PC-3 (cell line): Measurements from ENCODE around the gene ASXL2. TPM values are rescaled to one million over a fixed set of nuclear protein-coding genes. Genes with fewer than 3 reads are reported as not detected.
A peak's percentile ranks its signal among the peaks of the same experiment; 100 is the strongest.

Experiments
- ATAC-seq: fragments of 200-7000 bp; cut with Tn5 transposase; 2 replicates; pipeline ENCODE4 v1.9.1; 2020; ENCODE audit warnings: mild to moderate bottlenecking, moderate library complexity
- BruUV-seq: library from RNA; stranded (reverse); fragments of 400-500 nt; replicated peaks from 2 replicates; lab custom pipeline; 2021; lab: Mats Ljungman, UMichigan
- CTCF ChIA-PET: fragments of 300-600 bp; sonication (Branson Sonifier 250); formaldehyde crosslinking; loops from one replicate; lab custom pipeline; 2022; ENCODE audit warnings: antibody characterized with exemption; lab: Charles Lee
- POLR2A ChIA-PET: fragments of 300-600 bp; sonication (Branson Sonifier 250); formaldehyde crosslinking; loops from one replicate; lab custom pipeline; 2022; ENCODE audit warnings: antibody characterized with exemption; ENCODE audit not compliant: unreplicated experiment; lab: Charles Lee
- DNase-seq: peaks from one replicate; pipeline ENCODE4 v3.0.0-alpha.2; 2015
- H2AFZ ChIP-seq: fragments of 300-600 bp; sonication (generic); 2 replicates; pipeline ENCODE4 v1.6.0; 2016; ENCODE audit warnings: antibody characterized with exemption, low read length
- H3F3A ChIP-seq: fragments of 300-600 bp; sonication (generic); one replicate; pipeline ENCODE4 v1.6.0; 2017; ENCODE audit warnings: antibody characterized with exemption, low read length, control low read depth, mild to moderate bottlenecking; ENCODE audit not compliant: unreplicated experiment
- H3K27ac ChIP-seq: fragments of 300-600 bp; sonication (generic); 2 replicates; pipeline ENCODE4 v1.5.1; 2016; ENCODE audit warnings: mild to moderate bottlenecking, low read length
- H3K27me3 ChIP-seq: fragments of 300-600 bp; sonication (generic); 2 replicates; pipeline ENCODE4 v1.6.1; 2016; ENCODE audit warnings: low read length, mixed read lengths
- H3K36me3 ChIP-seq: fragments of 300-600 bp; sonication (generic); 2 replicates; pipeline ENCODE4 v1.6.1; 2016; ENCODE audit warnings: low read depth, mixed run types, low read length, mixed read lengths
- H3K4me1 ChIP-seq: fragments of 300-600 bp; sonication (generic); 2 replicates; pipeline ENCODE4 v1.5.1; 2016; ENCODE audit warnings: low read length; ENCODE audit not compliant: insufficient read depth
- H3K4me2 ChIP-seq: fragments of 300-600 bp; sonication (generic); 2 replicates; pipeline ENCODE4 v1.6.0; 2016; ENCODE audit warnings: low read length
- H3K4me3 ChIP-seq: fragments of 300-600 bp; sonication (generic); 2 replicates; pipeline ENCODE4 v1.5.1; 2016; ENCODE audit warnings: mild to moderate bottlenecking, low read length, mixed read lengths
- H3K79me2 ChIP-seq: fragments of 300-600 bp; sonication (generic); 2 replicates; pipeline ENCODE4 v1.6.1; 2017; ENCODE audit warnings: low read length, mixed read lengths
- H3K9ac ChIP-seq: fragments of 300-600 bp; sonication (generic); 2 replicates; pipeline ENCODE4 v1.6.0; 2016; ENCODE audit warnings: mild to moderate bottlenecking, low read length
- H3K9me2 ChIP-seq: fragments of 300-600 bp; sonication (generic); replicated peaks from 2 replicates; pipeline ENCODE4 v1.6.1; 2016; ENCODE audit warnings: mixed run types, low read length, mixed read lengths
- H3K9me3 ChIP-seq: fragments of 300-600 bp; sonication (generic); 2 replicates; pipeline ENCODE4 v1.6.1; 2016; ENCODE audit warnings: low read length, mixed read lengths
- H4K20me1 ChIP-seq: fragments of 300-600 bp; sonication (generic); 2 replicates; pipeline ENCODE4 v1.6.1; 2016; ENCODE audit warnings: low read length, mixed read lengths
- CTCF ChIP-seq: fragments of 300-600 bp; sonication (generic); conservative IDR thresholded peaks from 2 replicates; pipeline ENCODE4 v1.5.1; 2017; ENCODE audit warnings: antibody characterized with exemption, low read depth, mild to moderate bottlenecking, low read length
- EZH2 ChIP-seq: fragments of 300-600 bp; sonication (generic); IDR thresholded peaks from one replicate; pipeline ENCODE4 v1.6.1; 2017; ENCODE audit warnings: antibody characterized with exemption, mild to moderate bottlenecking, low read length; ENCODE audit not compliant: unreplicated experiment
- EZH2phosphoT487 ChIP-seq: fragments of 300-600 bp; sonication (generic); IDR thresholded peaks from 2 replicates; pipeline ENCODE4 v1.6.1; 2018; ENCODE audit warnings: mild to moderate bottlenecking, antibody characterized with exemption, low read length, borderline replicate concordance
- intact Hi-C: fragments of 100-400 bp; cut with micrococcal nuclease; formaldehyde crosslinking; loops from 2 replicates; pipeline ENCODE4 v1.9.0; 2023
- total RNA-seq: library from RNA; depleted of rRNA; stranded (reverse); fragments of >200 nt; gene quantifications from 2 replicates; pipeline ENCODE4 v1.2.3, GENCODE V29; 2014

The ASXL2 gene
- total RNA-seq, 1 experiment from 2014 or later = 11.5 TPM

- ChIA-PET CTCF (no interaction called here), POLR2A (no interaction called here)
- Histone ChIP-seq H3K27ac (no peak overlapping the region), H3K9me3 (no peaks in the 10 kb centered on the region), H3F3A (no peaks in the 10 kb centered on the region), H3K27me3 (no peaks in the 10 kb centered on the region), H3K79me2 (no peaks in the 10 kb centered on the region), H2AFZ (no peak overlapping the region), H3K4me1 (peaks cover 16% of the 10 kb centered on the region), H3K4me2 (no peak overlapping the region), H3K9me2 (no peaks in the 10 kb centered on the region), H3K4me3 (no peak overlapping the region), H3K9ac (no peak overlapping the region), H3K36me3 (peaks cover 13% of the 10 kb centered on the region; the same call in 1 of the 2 replicates), H4K20me1 (no peaks in the 10 kb centered on the region)
- BruUV-seq = TSS peak; percentile 10
- DNase-seq (no peak), ATAC-seq (no peak)
- TF ChIP-seq EZH2 (no peak), CTCF (no peak), EZH2phosphoT487 (no peak)
- intact Hi-C loops = no loop called here
Measured at GRCh38 chr2:25804338-25804737, 73.9 kb downstream of the ASXL2 start.

GRCh38 chr2:25799301-25799700 is 79.0 kb downstream of the ASXL2 start:
- no TSS peak for BruUV-seq
- no peaks in the 10 kb centered on the region for H3K9me2 ChIP-seq
- no peaks in the 10 kb centered on the region for H3K27me3 ChIP-seq
- intact Hi-C loops = no loop called here
- no peak overlapping the region for H2AFZ ChIP-seq
- no peaks in the 10 kb centered on the region for H3K4me1 ChIP-seq
- H3K9me3 ChIP-seq = no peaks in the 10 kb centered on the region
- no peak overlapping the region for H3K4me3 ChIP-seq
- ATAC-seq (no peak), DNase-seq (no peak)
- peaks cover 7% of the 10 kb centered on the region; the same call in 1 of the 2 replicates for H3K36me3 ChIP-seq
- ChIA-PET POLR2A (no interaction called here), CTCF (no interaction called here)
- no peak overlapping the region for H3K9ac ChIP-seq
- no peak overlapping the region for H3K4me2 ChIP-seq
- TF ChIP-seq EZH2phosphoT487 = no peak
- TF ChIP-seq CTCF = no peak
- no peak for TF ChIP-seq EZH2
- no peaks in the 10 kb centered on the region for H4K20me1 ChIP-seq
- H3K27ac ChIP-seq = no peak overlapping the region
- H3F3A ChIP-seq = no peaks in the 10 kb centered on the region
- no peaks in the 10 kb centered on the region for H3K79me2 ChIP-seq

GRCh38 chr2:25797620-25798488 is 80.4 kb downstream of the ASXL2 start:
- intact Hi-C loops = no loop called here

More at GRCh38 chr2:25797620-25798488, 80.4 kb downstream of the ASXL2 start:
- H2AFZ ChIP-seq = no peak overlapping the region
- no peaks in the 10 kb centered on the region for H4K20me1 ChIP-seq
- ATAC-seq = no peak
- no peaks in the 10 kb centered on the region for H3K27me3 ChIP-seq
- no peak for TF ChIP-seq EZH2phosphoT487
- no peak for TF ChIP-seq EZH2
- no peak for TF ChIP-seq CTCF
- no peak overlapping the region for H3K27ac ChIP-seq
- no peaks in the 10 kb centered on the region for H3K9me3 ChIP-seq
- ChIA-PET CTCF (no interaction called here), POLR2A (no interaction called here)
- no peak overlapping the region for H3K9ac ChIP-seq
- no TSS peak for BruUV-seq
- no peaks in the 10 kb centered on the region for H3K79me2 ChIP-seq
- no peak overlapping the region for H3K4me3 ChIP-seq
- no peaks in the 10 kb centered on the region for H3K9me2 ChIP-seq
- DNase-seq = no peak
- no peaks in the 10 kb centered on the region for H3F3A ChIP-seq
- no peaks in the 10 kb centered on the region for H3K36me3 ChIP-seq
- H3K4me1 ChIP-seq = no peaks in the 10 kb centered on the region
- H3K4me2 ChIP-seq = no peak overlapping the region
